Measurements from ENCODE around the gene CREB3L1.

GRCh38 chr11:46270684-46271083, 6.8 kb upstream of the CREB3L1 start:
- TF ChIP-seq CTCF (conservative IDR thresholded peaks at IDR 0.05 in 1 of 2, IDR thresholded peaks at IDR 0.05 in 1 of 2; ENCODE audit: extremely low read depth in 1 of 2, insufficient read depth in 1 of 2, low read depth in 1 of 2, low read length in 2 of 2) (no peak), EZH2 (IDR thresholded peaks at IDR 0.05; ENCODE audit: borderline replicate concordance, low read length) (no peak)

Measured in mammary epithelial cell (primary cell).